GM12878 (cell line): ENCODE results near the gene APLP1. TPM values are rescaled to one million over a fixed set of nuclear protein-coding genes. Genes with fewer than 3 reads are reported as not detected.

ENCODE experiments used
- ATAC-seq: fragments of 200-7000 bp; cut with Tn5 transposase; 3 replicates; pipeline ENCODE4 v1.9.1; 2020; ENCODE audit warnings: mild to moderate bottlenecking, moderate library complexity
- BruUV-seq: library from RNA; stranded (reverse); fragments of 400-500 nt; replicated peaks from 2 replicates; lab custom pipeline; 2021; lab: Mats Ljungman, UMichigan
- CTCF ChIA-PET: fragments of 300-600 bp; sonication (Branson Sonifier 250); formaldehyde crosslinking; extraction: SDS; loops from one replicate; lab custom pipeline; 2021; ENCODE audit warnings: inconsistent platforms; lab: Yijun Ruan, JAX
- POLR2A ChIA-PET: fragments of 350-600 bp; formaldehyde crosslinking; extraction: SDS; loops from one replicate; lab custom pipeline; 2021; ENCODE audit warnings: inconsistent platforms; lab: Charles Lee
- RAD21 ChIA-PET: fragments of 300-600 bp; sonication (Branson Sonifier 250); formaldehyde crosslinking; loops from one replicate; lab custom pipeline; 2023; ENCODE audit warnings: antibody characterized with exemption; ENCODE audit not compliant: unreplicated experiment; lab: Charles Lee
- SMC1A ChIA-PET: fragments of 300-600 bp; sonication (Branson Sonifier 250); formaldehyde crosslinking; loops from one replicate; lab custom pipeline; 2023; ENCODE audit not compliant: unreplicated experiment, uncharacterized antibody; lab: Charles Lee
- DNase-seq: peaks from one replicate; pipeline ENCODE4 v3.0.0-alpha.2; 2011; ENCODE audit warnings: low read depth, low spot score
- FAIRE-seq: peaks from 3 replicates; lab custom pipeline; 2011; peaks lifted over from hg19 to GRCh38; lab: Jason Lieb, UNC
- H2AFZ ChIP-seq: 2 replicates; pipeline ENCODE4 v1.6.0; 2011; ENCODE audit warnings: low read depth, low read length, control low read depth; ENCODE audit not compliant: control insufficient read depth
- H3K27ac ChIP-seq: 2 replicates; pipeline ENCODE4 v1.5.1; 2011; ENCODE audit warnings: control low read depth; ENCODE audit not compliant: control insufficient read depth, insufficient read depth
- H3K27me3 ChIP-seq, 2 experiments: replicated peaks in 1 of 2; 2 replicates each; pipeline versions ENCODE4 v1.6.0 to v1.6.1; 2011; ENCODE audit warnings: low read length in 1 of 2; ENCODE audit not compliant: control insufficient read depth in 2 of 2, insufficient read depth in 2 of 2
- H3K36me3 ChIP-seq, 2 experiments: 2 replicates each; pipeline ENCODE4 v1.5.1; 2011; ENCODE audit warnings: low read length in 1 of 2; ENCODE audit not compliant: control insufficient read depth in 2 of 2, insufficient read depth in 2 of 2
- H3K4me1 ChIP-seq: 2 replicates; pipeline ENCODE4 v1.6.1; 2011; ENCODE audit warnings: mild to moderate bottlenecking, low read length, moderate library complexity, mixed read lengths; ENCODE audit not compliant: control insufficient read depth, insufficient read depth
- H3K4me2 ChIP-seq: 2 replicates; pipeline ENCODE4 v1.6.0; 2011; ENCODE audit warnings: control low read depth; ENCODE audit not compliant: control insufficient read depth, insufficient read depth
- H3K4me3 ChIP-seq: fragments of 200-600 bp; sonication (generic); 2 replicates; pipeline ENCODE4 v1.5.1; 2016
- H3K79me2 ChIP-seq: 2 replicates; pipeline ENCODE4 v1.6.0; 2011; ENCODE audit warnings: low read length; ENCODE audit not compliant: control insufficient read depth, insufficient read depth
- H3K9ac ChIP-seq: 2 replicates; pipeline ENCODE4 v1.8.0; 2011; ENCODE audit warnings: low read length, control low read depth, mixed read lengths; ENCODE audit not compliant: control insufficient read depth, insufficient read depth
- H3K9me3 ChIP-seq: replicated peaks from 3 replicates; pipeline ENCODE4 v1.5.1; 2011; ENCODE audit warnings: mild to moderate bottlenecking, low read length; ENCODE audit not compliant: control insufficient read depth, insufficient read depth
- H4K20me1 ChIP-seq: 2 replicates; pipeline ENCODE4 v1.6.0; 2011; ENCODE audit not compliant: control insufficient read depth, insufficient read depth
- CREB1 ChIP-seq: IDR thresholded peaks from 2 replicates; pipeline ENCODE4 v1.6.1; 2012; ENCODE audit warnings: low read depth, mild to moderate bottlenecking, inconsistent platforms
- DPF2 ChIP-seq: fragments of 450-650 bp; IDR thresholded peaks from 2 replicates; pipeline ENCODE4 v1.6.1; 2017; ENCODE audit warnings: mild to moderate bottlenecking
- E2F4 ChIP-seq: IDR thresholded peaks from 2 replicates; pipeline ENCODE4 v1.6.1; 2012; ENCODE audit warnings: low read depth, low read length, improper control_type of control experiment
- EED ChIP-seq: sonication (generic); IDR thresholded peaks from 2 replicates; pipeline ENCODE4 v1.6.1; 2016; ENCODE audit warnings: antibody characterized with exemption, low read depth
- IRF5 ChIP-seq: fragments of 450-650 bp; IDR thresholded peaks from 2 replicates; pipeline ENCODE4 v1.6.1; 2017; ENCODE audit warnings: borderline replicate concordance
- NBN ChIP-seq: fragments of 450-650 bp; IDR thresholded peaks from 2 replicates; pipeline ENCODE4 v1.6.1; 2016
- PBX3 ChIP-seq: IDR thresholded peaks from 2 replicates; pipeline ENCODE4 v1.6.1; 2011; ENCODE audit warnings: mild to moderate bottlenecking, low read depth, low read length, moderate library complexity; ENCODE audit not compliant: insufficient replicate concordance
- PML ChIP-seq: IDR thresholded peaks from 2 replicates; pipeline ENCODE4 v1.6.1; 2012; ENCODE audit warnings: low read length, inconsistent platforms
- RELA ChIP-seq: fragments of 450-650 bp; IDR thresholded peaks from 2 replicates; pipeline ENCODE4 v1.8.0; 2014; ENCODE audit warnings: borderline replicate concordance; ENCODE audit not compliant: partially characterized antibody
- SMARCA5 ChIP-seq: fragments of 450-650 bp; IDR thresholded peaks from 2 replicates; pipeline ENCODE4 v1.6.1; 2017; ENCODE audit warnings: mild to moderate bottlenecking
- SREBF2 ChIP-seq: IDR thresholded peaks from 2 replicates; pipeline ENCODE4 v1.6.1; 2012; ENCODE audit warnings: mild to moderate bottlenecking, low read length
- STAT3 ChIP-seq: IDR thresholded peaks from 2 replicates; pipeline ENCODE4 v1.6.1; 2011; ENCODE audit warnings: low read depth, low read length, improper control_type of control experiment
- TCF12 ChIP-seq: IDR thresholded peaks from 2 replicates; pipeline ENCODE4 v1.6.1; 2011; ENCODE audit warnings: low read depth, mild to moderate bottlenecking, low read length
- YBX1 ChIP-seq: fragments of 450-650 bp; IDR thresholded peaks from 2 replicates; pipeline ENCODE4 v1.6.1; 2016; ENCODE audit warnings: antibody characterized with exemption
- ZNF622 ChIP-seq: fragments of 450-650 bp; IDR thresholded peaks from 2 replicates; pipeline ENCODE4 v1.6.1; 2017; ENCODE audit warnings: mild to moderate bottlenecking, inconsistent platforms
- ZNF687 ChIP-seq: fragments of 450-650 bp; IDR thresholded peaks from 2 replicates; pipeline ENCODE4 v1.6.1; 2017; ENCODE audit warnings: mild to moderate bottlenecking, moderate library complexity
- WGBS: methylation state at CpG from one replicate; pipeline ENCODE4 v1.1.6; 2016; ENCODE audit warnings: low lambda C conversion rate; ENCODE audit not compliant: insufficient replicate concordance, insufficient coverage; ENCODE audit errors: missing lambda C conversion rate; 5-methylcytosine and 5-hydroxymethylcytosine counted together
- in situ Hi-C: fragments of 300-500 bp; cut with MboI; formaldehyde crosslinking; loops from 9 replicates; pipeline ENCODE4 v1.14.3; 2018; ENCODE audit warnings: mixed read lengths
- intact Hi-C: fragments of 100-400 bp; cut with micrococcal nuclease; formaldehyde crosslinking; loops from one replicate; pipeline ENCODE4 v1.14.2; 2022; ENCODE audit not compliant: unreplicated experiment
- polyA plus RNA-seq, 11 experiments: library from polyadenylated mRNA; depleted of rRNA in 4 of 11; unstranded in 6 of 11; stranded (reverse) in 5 of 11; fragments of >200 nt; fragmentation: Nextera tagmentation in 4 of 11; fragmentation: Illumina TruSeq in 1 of 11; extraction: Ambion mirVana in 4 of 11; extraction: Trizol in 1 of 11; gene quantifications; 1 replicate in 1 of 11; 2 replicates in 10 of 11; pipeline versions ENCODE4 v1.2.1 to v1.2.3, GENCODE V29; 2011 to 2016; ENCODE audit warnings: inconsistent platforms in 2 of 11, missing spikeins in 2 of 11, low read depth in 1 of 11
- total RNA-seq, 4 experiments: library from RNA; depleted of rRNA in 3 of 4; stranded (reverse); fragments of >200 nt in 3 of 4; fragmentation: Illumina TruSeq in 1 of 4; extraction: Trizol in 1 of 4; gene quantifications; 2 replicates each; pipeline versions ENCODE4 v1.2.1 to v1.2.3, GENCODE V29; 2013 to 2021

The APLP1 gene
- total and polyA plus RNA-seq, 10 of the 15 experiments (the other 5 are each of a cell fraction or from before 2014, with no cell fraction given) = 0.07 to 2.2 (median 0.91) TPM; not detected in 1

GRCh38 chr19:35897706-35898451, 29.5 kb downstream of the APLP1 start:
- TF ChIP-seq ZNF687 (no peak), E2F4 (no peak), YBX1 (no peak), RELA (no peak), CREB1 (no peak), STAT3 (no peak), SMARCA5 (no peak), NBN (no peak), SREBF2 (no peak), PBX3 (no peak), EED (no peak), ZNF622 (no peak), TCF12 (no peak), PML (no peak), DPF2 (no peak), IRF5 (no peak)
- Histone ChIP-seq H3K4me1 (peaks cover 21% of the 10 kb centered on the region), H3K4me3 (peak overlapping the region; percentile 96), H3K27ac (peak overlapping the region; percentile 96; the same call in 1 of the 2 replicates), H3K36me3 (peaks cover 12 to 14% of the 10 kb centered on the region in 2 experiments; a peak in 3 of 4 replicates), H3K9ac (peak overlapping the region; percentile 78; the same call in 1 of the 2 replicates), H3K27me3 (no peaks in the 10 kb centered on the region), H3K9me3 (no peaks in the 10 kb centered on the region), H2AFZ (no peak overlapping the region), H4K20me1 (no peaks in the 10 kb centered on the region), H3K79me2 (peaks cover 36% of the 10 kb centered on the region), H3K4me2 (peak overlapping the region; percentile 52)
- whole genome bisulfite sequencing = 85% methylated on average over 13 of the region's 13 CpGs
- ATAC-seq = no peak
- CTCF ChIA-PET = interaction anchor here (0.7 to 2.3 kb wide), 4 partner anchors 9 to 33 kb away, joined by 3 to 8 read pairs (median 3); no protein-coding TSS in a partner anchor
- in situ Hi-C loops = no loop called here
- no peak for FAIRE-seq
- intact Hi-C loops = no loop called here
- no TSS peak for BruUV-seq
- POLR2A ChIA-PET = interaction anchor here (0.6 kb wide), 3 partner anchors 15 to 33 kb away, joined by 3 to 4 read pairs (median 3); no protein-coding TSS in a partner anchor
- SMC1A ChIA-PET = interaction anchor here (1.0 to 1.5 kb wide), 2 partner anchors 13 to 15 kb away, joined by 3 read pairs; no protein-coding TSS in a partner anchor
- no peak for DNase-seq
- RAD21 ChIA-PET = interaction anchor here (0.9 to 1.6 kb wide), 3 partner anchors 14 to 33 kb away, joined by 4 to 10 read pairs (median 6); no protein-coding TSS in a partner anchor
